Measurements from ENCODE around the gene EIF4G3. TPM values are rescaled to one million over a fixed set of nuclear protein-coding genes. Genes with fewer than 3 reads are reported as not detected.
"Not testable (repeated sequence)": the region's sequence is repeated elsewhere in the genome, so short reads cannot be mapped to it uniquely, and the experiment has no call there.

The EIF4G3 gene
- total RNA-seq, 1 donor from 2014 or later = 38.4 TPM

DNA sequence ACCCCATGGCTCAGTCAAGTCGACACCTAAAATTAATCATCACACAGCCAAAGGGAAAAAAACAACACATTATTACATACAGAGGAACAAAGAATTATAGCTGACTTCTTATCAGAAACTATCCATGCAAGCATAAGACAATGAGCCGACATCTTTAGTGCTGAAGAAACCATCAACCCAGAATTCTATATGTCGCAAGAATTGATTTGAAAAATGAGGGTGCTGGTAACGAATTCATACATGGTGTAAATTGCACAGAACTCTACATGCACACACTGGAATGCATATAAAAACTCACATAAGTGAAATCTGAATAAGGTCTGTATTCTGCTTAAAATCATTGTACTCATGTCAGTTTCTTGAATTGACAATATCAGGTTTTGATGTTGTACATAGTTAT is 25.0 kb upstream of the EIF4G3 start:
- TF ChIP-seq, protein P1, sequence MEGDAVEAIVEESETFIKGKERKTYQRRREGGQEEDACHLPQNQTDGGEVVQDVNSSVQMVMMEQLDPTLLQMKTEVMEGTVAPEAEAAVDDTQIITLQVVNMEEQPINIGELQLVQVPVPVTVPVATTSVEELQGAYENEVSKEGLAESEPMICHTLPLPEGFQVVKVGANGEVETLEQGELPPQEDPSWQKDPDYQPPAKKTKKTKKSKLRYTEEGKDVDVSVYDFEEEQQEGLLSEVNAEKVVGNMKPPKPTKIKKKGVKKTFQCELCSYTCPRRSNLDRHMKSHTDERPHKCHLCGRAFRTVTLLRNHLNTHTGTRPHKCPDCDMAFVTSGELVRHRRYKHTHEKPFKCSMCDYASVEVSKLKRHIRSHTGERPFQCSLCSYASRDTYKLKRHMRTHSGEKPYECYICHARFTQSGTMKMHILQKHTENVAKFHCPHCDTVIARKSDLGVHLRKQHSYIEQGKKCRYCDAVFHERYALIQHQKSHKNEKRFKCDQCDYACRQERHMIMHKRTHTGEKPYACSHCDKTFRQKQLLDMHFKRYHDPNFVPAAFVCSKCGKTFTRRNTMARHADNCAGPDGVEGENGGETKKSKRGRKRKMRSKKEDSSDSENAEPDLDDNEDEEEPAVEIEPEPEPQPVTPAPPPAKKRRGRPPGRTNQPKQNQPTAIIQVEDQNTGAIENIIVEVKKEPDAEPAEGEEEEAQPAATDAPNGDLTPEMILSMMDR (IDR thresholded peaks at IDR 0.05; ENCODE audit: insufficient read depth, low read length, poor library complexity, severe bottlenecking) = no peak
- Histone ChIP-seq H3K36me3 (ENCODE audit: control insufficient read depth, insufficient read depth, low read length) (no peaks in the 10 kb centered on the region), H3K4me3 (ENCODE audit: low read depth, low read length) (no peak overlapping the region), H3K27me3 (ENCODE audit: control insufficient read depth, insufficient read depth, low read length) (no peaks in the 10 kb centered on the region)
- no peak for DNase-seq (ENCODE audit: low read depth)

DNA sequence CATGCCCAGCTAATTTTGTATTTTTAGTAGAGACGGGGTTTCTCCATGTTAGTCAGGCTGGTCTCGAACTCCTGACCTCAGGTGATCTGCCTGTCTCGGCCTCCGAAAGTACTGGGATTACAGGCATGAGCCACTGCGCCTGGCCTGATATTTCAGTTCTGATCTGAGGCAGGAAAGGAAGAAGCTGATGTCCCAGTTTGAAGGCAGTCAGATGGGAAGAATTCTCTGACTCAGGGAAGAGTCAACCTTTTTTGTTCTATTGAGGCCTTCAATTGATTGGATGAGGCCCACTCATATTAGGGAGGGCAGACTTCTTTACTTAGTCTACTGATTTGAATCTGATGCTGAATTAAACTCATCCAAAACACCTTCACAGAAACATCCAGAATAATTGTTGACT is 24.5 kb upstream of the EIF4G3 start:
- not testable (repeated sequence) for H3K36me3 ChIP-seq (ENCODE audit: control insufficient read depth, insufficient read depth, low read length); DNase-seq (ENCODE audit: low read depth); H3K27me3 ChIP-seq (ENCODE audit: control insufficient read depth, insufficient read depth, low read length); H3K4me3 ChIP-seq (ENCODE audit: low read depth, low read length)

DNA sequence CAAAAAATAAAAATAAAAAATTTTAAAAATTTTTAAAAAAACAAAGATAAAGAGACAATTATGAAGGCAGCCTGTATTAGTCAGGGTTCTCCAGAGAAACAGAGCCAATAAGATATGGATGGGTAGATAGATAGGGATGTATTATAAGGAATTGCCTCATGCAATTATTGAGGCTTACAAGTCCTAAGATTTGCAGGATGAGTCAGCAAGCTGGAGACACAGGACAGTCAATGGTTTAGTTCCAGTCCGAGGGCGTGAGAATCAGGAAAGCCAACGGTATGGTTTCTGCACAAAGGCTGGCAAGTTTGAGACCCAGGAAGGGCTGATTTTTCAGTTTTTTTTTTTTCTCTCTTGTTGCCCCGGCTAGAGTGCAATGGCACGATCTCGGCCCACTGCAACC is 24.1 kb upstream of the EIF4G3 start:
- no peak overlapping the region for H3K4me3 ChIP-seq (ENCODE audit: low read depth, low read length)
- H3K27me3 ChIP-seq (ENCODE audit: control insufficient read depth, insufficient read depth, low read length) = no peaks in the 10 kb centered on the region
- DNase-seq (ENCODE audit: low read depth) = no peak
- H3K36me3 ChIP-seq (ENCODE audit: control insufficient read depth, insufficient read depth, low read length) = no peaks in the 10 kb centered on the region
- TF ChIP-seq, protein P1 (IDR thresholded peaks at IDR 0.05; ENCODE audit: insufficient read depth, low read length, poor library complexity, severe bottlenecking) = no peak

DNA sequence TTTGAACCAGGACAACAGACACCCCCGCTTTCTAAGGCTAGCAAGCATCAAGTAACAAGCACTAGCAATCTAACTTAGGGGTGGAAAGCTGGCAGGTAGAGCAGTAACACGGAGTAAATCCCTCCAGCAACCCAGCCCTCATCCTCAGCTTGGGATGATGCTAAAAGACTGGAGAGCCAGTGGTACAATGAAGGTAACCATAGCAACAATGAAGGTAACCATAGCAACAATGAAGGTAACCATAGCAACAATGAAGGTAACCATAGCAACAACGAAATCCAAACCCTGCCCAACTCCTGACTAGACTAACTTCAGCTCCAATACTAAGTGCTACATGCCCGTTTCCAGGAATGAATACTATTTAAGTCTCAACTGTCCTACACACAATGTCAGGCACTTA is 22.2 kb upstream of the EIF4G3 start:
- Histone ChIP-seq H3K36me3 (ENCODE audit: control insufficient read depth, insufficient read depth, low read length) (no peaks in the 10 kb centered on the region), H3K27me3 (ENCODE audit: control insufficient read depth, insufficient read depth, low read length) (no peaks in the 10 kb centered on the region), H3K4me3 (ENCODE audit: low read depth, low read length) (no peak overlapping the region)
- TF ChIP-seq, protein P1 (IDR thresholded peaks at IDR 0.05; ENCODE audit: insufficient read depth, low read length, poor library complexity, severe bottlenecking) = no peak
- DNase-seq (ENCODE audit: low read depth) = no peak

DNA sequence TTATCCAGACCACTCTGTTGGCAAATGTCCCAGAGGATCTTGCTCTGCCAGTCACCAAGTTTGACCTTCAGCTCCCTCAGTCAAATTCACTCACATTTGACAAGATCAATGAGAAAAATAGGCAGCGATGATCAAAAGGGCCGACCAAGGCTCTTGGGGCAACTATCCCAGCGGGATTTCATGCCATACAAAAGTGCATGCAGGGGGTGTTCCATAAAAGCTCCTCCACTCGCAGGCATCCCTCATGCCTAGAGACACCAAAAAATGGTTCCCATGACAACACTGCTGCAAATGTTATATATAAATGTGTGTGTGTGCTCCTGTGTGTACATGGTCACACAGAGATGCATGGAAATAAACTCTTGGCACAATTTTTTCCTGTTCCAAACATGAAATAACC is 16.2 kb upstream of the EIF4G3 start:
- no peaks in the 10 kb centered on the region for H3K36me3 ChIP-seq (ENCODE audit: control insufficient read depth, insufficient read depth, low read length)
- TF ChIP-seq, protein P1 (IDR thresholded peaks at IDR 0.05; ENCODE audit: insufficient read depth, low read length, poor library complexity, severe bottlenecking) = no peak
- H3K27me3 ChIP-seq (ENCODE audit: control insufficient read depth, insufficient read depth, low read length) = no peaks in the 10 kb centered on the region

DNA sequence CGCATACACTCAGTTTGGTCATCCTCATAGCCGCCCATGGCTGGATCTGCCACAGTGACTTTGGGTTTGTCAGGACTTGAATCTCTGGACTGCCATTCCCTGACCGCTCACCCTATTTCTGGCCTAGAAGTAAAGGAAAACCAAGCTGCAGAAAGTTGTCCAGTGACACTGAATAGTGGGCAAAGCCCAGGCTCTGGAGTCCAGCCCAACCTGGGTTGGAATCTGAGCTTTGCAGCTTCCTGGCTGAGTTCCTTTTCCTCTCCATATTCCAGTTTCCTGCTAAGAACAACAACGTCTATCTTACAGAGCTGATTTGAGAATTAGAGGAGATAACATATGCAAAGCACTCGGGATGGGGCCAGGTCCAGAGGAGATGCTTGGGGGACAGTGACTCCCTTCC is 15.6 kb upstream of the EIF4G3 start:
- Histone ChIP-seq H3K27me3 (ENCODE audit: control insufficient read depth, insufficient read depth, low read length) (no peaks in the 10 kb centered on the region), H3K36me3 (ENCODE audit: control insufficient read depth, insufficient read depth, low read length) (no peaks in the 10 kb centered on the region), H3K4me3 (ENCODE audit: low read depth, low read length) (no peak overlapping the region)
- DNase-seq (ENCODE audit: low read depth) = no peak
- TF ChIP-seq, protein P1 (IDR thresholded peaks at IDR 0.05; ENCODE audit: insufficient read depth, low read length, poor library complexity, severe bottlenecking) = no peak

More for the DNA sequence above, 16.2 kb upstream of the EIF4G3 start:
- H3K4me3 ChIP-seq (ENCODE audit: low read depth, low read length) = no peak overlapping the region
- no peak for DNase-seq (ENCODE audit: low read depth)

DNA sequence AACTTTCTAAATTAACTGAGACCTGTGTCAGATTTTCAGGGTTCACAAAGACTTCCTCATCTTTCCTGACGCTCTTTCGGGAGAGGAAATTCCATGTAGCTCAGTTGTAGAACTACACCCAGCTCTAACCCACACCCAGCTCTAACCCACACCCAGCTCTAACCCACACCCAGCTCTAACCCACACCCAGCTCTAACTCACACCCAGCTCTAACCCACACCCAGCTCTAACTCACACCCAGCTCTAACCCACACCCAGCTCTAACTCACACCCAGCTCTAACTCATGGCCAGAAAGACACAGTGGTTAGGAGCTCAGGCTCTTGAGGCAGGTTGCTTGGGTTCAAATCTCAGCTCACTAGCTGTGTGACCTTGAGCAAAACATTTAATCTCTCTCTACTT is 14.1 kb upstream of the EIF4G3 start:
- H3K36me3 ChIP-seq (ENCODE audit: control insufficient read depth, insufficient read depth, low read length); H3K4me3 ChIP-seq (ENCODE audit: low read depth, low read length); DNase-seq (ENCODE audit: low read depth); H3K27me3 ChIP-seq (ENCODE audit: control insufficient read depth, insufficient read depth, low read length): not testable (repeated sequence)
